IPS-18c (cell line): ENCODE data around the gene SOCS4.
A peak's percentile ranks its signal among the peaks of the same experiment; 100 is the strongest.
"Not testable (repeated sequence)": the region's sequence is repeated elsewhere in the genome, so short reads cannot be mapped to it uniquely, and the experiment has no call there.

ENCODE experiments used
- H3K4me3 ChIP-seq: 2 replicates; pipeline ENCODE4 v1.7.0; 2013; ENCODE audit warnings: low read depth, mild to moderate bottlenecking, low read length, moderate library complexity; ENCODE audit not compliant: insufficient read depth
- H3K9me3 ChIP-seq: one replicate; pipeline ENCODE4 v1.6.1; 2013; ENCODE audit warnings: mild to moderate bottlenecking, low read length, moderate library complexity; ENCODE audit not compliant: control insufficient read depth, insufficient read depth

The SOCS4 gene

GRCh38 chr14:55026793-55027561, at the start of gene SOCS4, which contains the start of gene WDHD1:
Gene SOCS4 (plus strand): TSS chr14:55027236. CDS start chr14:55043042, 15,806 bp downstream.
Gene WDHD1 (minus strand): TSS chr14:55027099. CDS start chr14:55026787, 312 bp downstream.
- Histone ChIP-seq H3K4me3 (peak within 1 kb of the TSS; percentile 93), H3K9me3 (no peaks in the 10 kb centered on the region)

- Histone ChIP-seq H3K4me3 (no peak overlapping the region), H3K9me3 (no peaks in the 10 kb centered on the region)
Observed at GRCh38 chr14:54979039-54979438, 48.0 kb upstream of the SOCS4 start.

- Histone ChIP-seq H3K9me3 (no peaks in the 10 kb centered on the region), H3K4me3 (no peak overlapping the region)
Observed at GRCh38 chr14:54981698-54982097, 45.3 kb upstream of the SOCS4 start.

DNA sequence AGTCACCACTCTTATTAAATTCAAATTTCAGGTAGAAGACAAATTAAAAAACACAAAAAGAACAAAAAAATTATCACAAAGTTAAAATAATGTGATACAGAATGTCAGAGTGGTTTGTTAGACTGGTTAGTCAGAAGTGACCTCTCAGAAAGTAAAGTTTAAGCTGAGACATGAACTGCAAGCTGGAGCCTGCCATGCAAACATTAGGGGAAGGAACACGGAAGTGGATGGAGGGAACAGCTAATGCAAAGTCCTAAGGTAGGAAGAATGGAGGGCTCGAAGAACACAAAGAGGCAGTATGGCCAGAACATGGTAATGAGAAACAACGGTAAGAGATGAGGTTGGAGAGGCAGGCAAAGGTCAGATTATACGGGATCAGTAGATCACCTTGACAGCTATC, 41.9 kb upstream of the SOCS4 start:
- no peak overlapping the region for H3K4me3 ChIP-seq
- H3K9me3 ChIP-seq = no peaks in the 10 kb centered on the region

DNA sequence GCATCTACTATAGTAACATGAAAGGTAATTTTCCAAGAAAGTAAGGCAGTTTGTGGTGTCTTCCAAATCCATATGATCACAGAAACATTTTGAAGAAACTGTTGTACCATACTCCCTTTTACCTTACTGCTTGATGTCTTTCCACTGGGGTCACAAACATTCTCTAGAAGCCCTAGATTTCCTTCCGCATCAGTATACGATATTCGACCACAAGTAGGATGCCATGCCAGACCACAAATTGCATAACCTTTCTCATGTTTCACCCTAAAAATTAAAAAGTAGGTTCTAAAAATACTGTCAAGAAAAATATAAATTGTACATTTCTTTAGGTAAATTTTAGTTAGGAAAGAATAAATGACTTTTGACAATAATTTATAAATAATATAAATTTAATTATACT, 26.7 kb upstream of the SOCS4 start:
- no peak overlapping the region for H3K4me3 ChIP-seq

DNA sequence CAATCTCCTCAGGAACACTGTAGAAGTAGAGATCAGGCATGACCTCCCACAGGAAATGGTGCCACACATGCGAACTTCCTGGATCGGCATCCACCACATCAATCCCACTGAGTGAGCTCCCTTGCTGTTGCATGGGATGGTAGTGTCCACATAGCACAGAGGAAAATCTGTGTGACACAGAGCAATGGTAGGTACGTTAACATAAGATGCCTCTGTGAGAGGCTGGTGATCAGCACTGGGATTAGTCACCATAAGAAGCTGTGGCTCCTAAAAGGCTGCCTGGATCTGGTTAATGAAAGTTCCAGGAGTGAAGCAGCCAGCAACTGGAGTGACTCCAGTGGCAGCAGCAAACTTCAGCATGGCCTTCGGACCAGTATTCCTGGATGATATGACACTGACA, 22.0 kb upstream of the SOCS4 start:
- Histone ChIP-seq H3K9me3 (no peaks in the 10 kb centered on the region), H3K4me3 (no peak overlapping the region)

More for the DNA sequence above, 26.7 kb upstream of the SOCS4 start:
- no peaks in the 10 kb centered on the region for H3K9me3 ChIP-seq

DNA sequence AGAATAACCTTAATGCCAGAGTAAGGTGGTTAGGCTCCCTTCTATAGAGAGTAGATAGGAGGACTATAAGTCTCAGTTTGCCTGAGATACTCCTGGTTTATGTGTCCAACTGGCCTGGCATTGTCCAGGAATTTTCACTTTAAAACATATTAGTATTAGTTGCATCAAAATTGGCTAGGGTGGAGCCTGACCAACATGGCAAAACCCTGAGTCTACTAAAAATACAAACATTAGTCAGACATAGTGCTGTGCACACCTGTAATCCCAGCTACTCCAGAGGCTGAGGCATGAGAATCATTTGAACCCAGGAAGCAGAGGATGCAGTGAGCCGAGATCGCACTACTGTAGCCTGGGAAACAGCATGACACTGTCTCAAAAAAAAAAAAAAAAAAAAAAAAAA, 12.0 kb upstream of the SOCS4 start:
- H3K4me3 ChIP-seq = no peak overlapping the region
- H3K9me3 ChIP-seq = no peaks in the 10 kb centered on the region

DNA sequence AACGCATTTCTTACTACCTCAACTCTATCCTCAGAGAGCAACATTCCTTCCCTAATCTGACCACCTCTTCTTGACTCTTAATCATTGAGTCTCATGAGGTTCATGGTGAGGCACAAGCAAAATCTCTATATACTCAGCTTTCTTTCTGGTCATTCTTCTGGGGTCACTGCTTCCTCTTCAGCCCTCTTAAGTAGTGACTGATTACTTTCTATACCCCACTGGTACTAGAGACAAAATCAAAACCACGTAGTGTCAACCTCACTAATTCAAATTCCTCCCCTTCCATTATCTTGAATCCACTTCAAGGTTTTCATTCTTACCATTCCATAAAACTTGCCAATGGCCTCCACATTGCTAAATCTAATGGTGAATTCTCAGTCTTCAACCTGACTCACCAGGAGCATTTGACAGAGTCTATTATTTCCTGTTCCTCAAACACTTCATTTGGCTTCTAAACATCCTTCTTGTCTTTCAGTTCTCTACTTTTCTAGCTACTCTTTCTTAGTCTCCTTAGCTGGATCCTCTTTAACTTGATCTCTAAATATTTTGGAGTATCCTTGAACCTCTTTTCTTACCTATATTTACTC, 7.0 kb upstream of the SOCS4 start:
- H3K9me3 ChIP-seq = no peaks in the 10 kb centered on the region
- H3K4me3 ChIP-seq = no peak overlapping the region

DNA sequence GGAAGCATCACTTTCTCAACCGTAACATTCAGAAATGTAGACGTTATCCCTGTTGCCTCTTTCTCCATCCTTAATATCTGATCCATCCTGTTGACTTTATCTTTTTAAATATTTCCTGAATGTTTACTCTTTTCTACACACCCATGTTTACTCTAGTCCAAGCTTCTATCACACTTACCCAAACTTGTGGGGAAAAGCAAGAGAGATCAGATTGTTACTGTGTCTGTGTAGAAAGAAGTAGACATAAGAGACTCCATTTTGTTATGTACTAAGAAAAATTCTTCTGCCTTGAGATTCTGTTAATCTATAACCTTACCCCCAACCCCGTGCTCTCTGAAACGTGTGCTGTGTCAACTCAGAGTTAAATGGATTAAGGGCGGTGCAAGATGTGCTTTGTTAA, 2.7 kb upstream of the SOCS4 start:
- H3K4me3 ChIP-seq, H3K9me3 ChIP-seq: not testable (repeated sequence)

DNA sequence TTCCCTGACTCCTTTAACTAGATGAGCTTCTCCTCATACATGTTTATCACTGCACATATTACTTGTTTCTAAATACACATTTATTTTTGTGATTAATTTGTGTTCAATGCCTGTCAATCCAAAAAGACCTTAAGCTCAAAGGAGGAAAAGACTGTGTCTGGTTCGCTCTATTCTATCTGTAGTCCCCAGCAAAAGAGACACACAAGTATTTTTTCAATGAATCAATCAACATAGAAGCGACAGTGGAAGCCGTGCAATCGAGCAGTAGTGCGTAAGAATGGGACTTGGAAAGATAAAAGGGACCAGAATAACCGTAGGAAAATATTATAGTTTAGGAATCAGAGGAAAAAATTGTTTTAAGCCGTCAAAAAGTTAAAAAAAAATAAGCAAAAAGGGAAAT, 1.1 kb upstream of the SOCS4 start:
- Histone ChIP-seq H3K4me3 (peak overlapping the region; percentile 93), H3K9me3 (no peaks in the 10 kb centered on the region)

GRCh38 chr14:55026441-55026792, 619 bp upstream of the SOCS4 start:
- H3K4me3 ChIP-seq = peak overlapping the region; percentile 93

GRCh38 chr14:55028066-55028465, 1.0 kb downstream of the SOCS4 start:
- H3K9me3 ChIP-seq = no peaks in the 10 kb centered on the region
- peak overlapping the region; percentile 93 for H3K4me3 ChIP-seq

More at GRCh38 chr14:55026441-55026792, 619 bp upstream of the SOCS4 start:
- H3K9me3 ChIP-seq = no peaks in the 10 kb centered on the region

GRCh38 chr14:55028476-55028875, 1.4 kb downstream of the SOCS4 start:
- no peaks in the 10 kb centered on the region for H3K9me3 ChIP-seq
- peak overlapping the region; percentile 93; the same call in 1 of the 2 replicates for H3K4me3 ChIP-seq

GRCh38 chr14:55031190-55031589, 4.2 kb downstream of the SOCS4 start:
- H3K9me3 ChIP-seq = no peaks in the 10 kb centered on the region
- H3K4me3 ChIP-seq = no peak overlapping the region

- H3K4me3 ChIP-seq, H3K9me3 ChIP-seq: not testable (repeated sequence)
Observed at GRCh38 chr14:55037995-55038394, 11.0 kb downstream of the SOCS4 start.

- no peak overlapping the region for H3K4me3 ChIP-seq
- no peaks in the 10 kb centered on the region for H3K9me3 ChIP-seq
Observed at GRCh38 chr14:55038708-55039107, 11.7 kb downstream of the SOCS4 start.

DNA sequence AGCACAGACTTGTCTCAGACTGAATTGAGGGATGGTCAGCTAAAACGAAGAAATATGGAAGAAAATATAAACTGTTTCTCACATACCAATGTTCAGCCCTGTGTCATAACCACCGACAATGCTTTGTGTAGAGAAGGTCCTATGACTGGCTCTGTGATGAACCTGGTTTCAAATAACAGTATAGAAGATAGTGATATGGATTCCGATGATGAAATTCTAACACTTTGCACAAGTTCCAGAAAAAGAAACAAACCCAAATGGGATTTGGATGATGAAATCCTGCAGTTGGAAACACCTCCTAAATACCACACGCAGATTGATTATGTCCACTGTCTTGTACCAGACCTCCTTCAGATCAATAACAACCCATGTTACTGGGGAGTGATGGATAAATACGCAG, 16.5 kb downstream of the SOCS4 start:
- H3K4me3 ChIP-seq = no peak overlapping the region
- no peaks in the 10 kb centered on the region for H3K9me3 ChIP-seq

DNA sequence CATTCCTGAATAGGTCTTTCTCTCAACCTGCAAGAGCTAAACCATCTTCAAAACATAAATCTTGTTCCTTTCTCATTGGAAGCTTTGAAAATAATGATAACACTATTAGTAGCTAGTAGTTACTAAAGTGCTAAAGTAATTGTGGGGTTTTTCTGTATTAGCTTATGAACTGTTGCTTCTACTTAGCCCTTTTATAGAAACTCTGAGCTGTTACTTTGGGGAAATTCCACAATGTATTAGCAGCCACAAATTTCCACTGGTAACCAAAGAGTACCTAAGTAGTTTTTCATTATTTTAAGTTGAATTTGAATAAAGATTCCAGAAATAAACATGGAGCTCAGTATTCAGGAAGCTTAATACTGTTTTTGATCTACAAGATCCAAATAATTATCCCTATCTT, 18.1 kb downstream of the SOCS4 start:
- Histone ChIP-seq H3K4me3 (no peak overlapping the region), H3K9me3 (no peaks in the 10 kb centered on the region)
